ENCODE data around the gene ECE1.
A peak's percentile ranks its signal among the peaks of the same experiment; 100 is the strongest.

Gene ECE1

DNA sequence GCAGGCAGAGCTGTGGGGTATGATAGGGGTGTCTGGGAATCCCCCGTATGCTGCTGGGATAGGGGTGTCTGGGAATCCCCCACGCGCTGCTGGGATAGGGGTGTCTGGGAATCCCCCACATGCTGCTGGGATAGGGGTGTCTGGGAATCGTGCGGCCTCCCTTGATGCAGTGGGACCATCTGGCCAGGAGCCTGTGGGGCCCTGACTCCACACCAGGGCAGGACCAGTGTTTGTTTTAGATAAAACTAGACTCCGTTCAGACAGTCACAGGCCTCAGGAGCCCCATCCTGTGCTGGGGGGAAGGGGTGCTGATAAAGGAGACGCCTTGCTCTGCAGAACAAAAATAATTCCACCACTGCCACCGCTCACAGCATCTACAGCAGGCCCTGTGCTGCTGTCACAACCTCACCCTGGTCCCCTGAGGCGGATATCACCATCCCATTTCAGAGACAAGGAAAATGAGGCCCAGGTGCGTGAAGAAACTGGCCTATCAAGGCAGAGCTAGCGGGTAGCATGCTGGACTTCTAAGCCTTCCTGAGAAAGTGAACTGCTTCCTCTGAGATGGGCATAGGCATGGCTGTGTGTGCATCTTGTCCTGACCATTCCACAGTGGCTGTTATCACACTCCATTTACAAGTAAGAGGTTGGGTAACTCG is 24.0 kb downstream of the ECE1 start:
- no peak for DNase-seq

- DNase-seq = no peak
Measured at GRCh38 chr1:21265644-21266043, 24.6 kb downstream of the ECE1 start.

DNA sequence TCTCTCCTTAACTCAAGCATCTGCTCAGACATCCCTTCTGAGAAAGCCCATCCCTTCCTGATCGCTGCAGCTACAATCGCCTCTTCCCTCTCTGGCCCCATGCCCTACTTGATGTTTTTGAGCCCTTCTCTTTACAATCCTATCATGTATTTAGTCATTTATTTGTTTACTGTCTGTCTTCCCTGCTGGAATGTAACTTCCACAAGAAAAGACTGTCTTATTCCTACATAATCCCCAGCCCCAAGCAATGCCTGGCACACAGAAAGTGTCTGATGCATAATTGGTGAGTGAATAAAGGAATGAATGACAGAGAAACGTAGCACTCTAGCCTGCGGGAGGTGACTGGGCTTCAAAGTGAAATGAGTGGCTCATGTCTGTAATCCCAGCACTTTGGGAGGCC is 25.4 kb downstream of the ECE1 start:
- DNase-seq = no peak

- DNase-seq = no peak
Measured at GRCh38 chr1:21263653-21264225, 26.5 kb downstream of the ECE1 start.

DNA sequence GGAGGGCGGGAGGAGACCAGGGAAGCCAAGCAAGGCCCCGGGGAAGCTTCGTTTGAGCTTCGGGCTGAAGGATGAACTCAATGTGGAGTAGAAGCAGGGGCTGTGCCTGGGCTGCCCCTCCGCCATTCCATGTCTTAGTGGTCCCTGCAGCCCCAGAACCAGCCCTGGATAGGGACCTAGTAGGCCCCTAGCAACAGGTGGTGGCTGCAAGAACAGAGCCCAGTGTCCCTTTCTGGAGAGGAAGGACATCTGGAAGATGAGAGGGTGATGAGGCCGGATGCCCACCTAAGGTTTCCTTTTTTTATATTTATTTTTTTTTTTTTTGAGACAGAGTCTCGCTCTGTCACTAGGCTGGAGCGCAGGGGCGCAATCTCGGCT is 27.2 kb downstream of the ECE1 start:
- no peak for DNase-seq

DNA sequence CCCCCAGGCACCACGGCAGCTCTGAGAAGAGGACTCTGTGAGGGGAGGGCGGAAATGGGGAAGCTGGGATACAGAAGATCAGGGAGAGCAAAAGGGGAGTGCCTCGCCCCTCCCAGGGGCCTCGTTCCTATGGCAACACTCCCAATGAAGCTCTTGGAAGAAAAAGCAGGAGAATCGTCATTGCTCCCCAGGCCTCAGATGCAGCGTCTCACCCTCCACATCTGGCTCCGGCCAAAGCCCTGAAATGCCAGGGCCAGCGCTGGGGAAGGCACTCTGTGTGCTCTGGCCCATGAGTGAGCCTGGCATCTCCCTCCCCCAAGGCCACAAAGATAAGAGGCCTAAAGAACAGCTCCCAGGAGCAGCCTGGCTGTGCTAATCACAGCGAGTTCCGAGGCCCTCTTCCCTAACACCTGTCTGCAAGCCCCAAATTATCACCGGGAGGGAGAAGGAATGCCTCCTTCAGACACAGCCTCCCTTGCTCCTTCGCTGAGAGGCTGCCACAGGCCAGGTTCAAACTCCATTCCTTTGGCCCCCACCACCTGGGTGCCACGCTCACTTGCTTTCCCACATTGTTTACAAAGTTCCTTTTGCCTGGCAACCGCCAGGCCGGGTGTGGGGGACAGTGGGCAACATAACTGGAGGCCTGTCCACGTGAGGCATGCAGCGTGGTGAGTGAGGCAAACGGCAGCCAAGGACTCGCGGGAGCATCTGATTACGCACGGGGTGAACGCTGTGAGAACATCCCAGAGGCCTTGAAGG is 27.8 kb downstream of the ECE1 start:
- DNase-seq = no peak

- DNase-seq = no peak
Measured at GRCh38 chr1:21261551-21262292, 28.5 kb downstream of the ECE1 start.

DNA sequence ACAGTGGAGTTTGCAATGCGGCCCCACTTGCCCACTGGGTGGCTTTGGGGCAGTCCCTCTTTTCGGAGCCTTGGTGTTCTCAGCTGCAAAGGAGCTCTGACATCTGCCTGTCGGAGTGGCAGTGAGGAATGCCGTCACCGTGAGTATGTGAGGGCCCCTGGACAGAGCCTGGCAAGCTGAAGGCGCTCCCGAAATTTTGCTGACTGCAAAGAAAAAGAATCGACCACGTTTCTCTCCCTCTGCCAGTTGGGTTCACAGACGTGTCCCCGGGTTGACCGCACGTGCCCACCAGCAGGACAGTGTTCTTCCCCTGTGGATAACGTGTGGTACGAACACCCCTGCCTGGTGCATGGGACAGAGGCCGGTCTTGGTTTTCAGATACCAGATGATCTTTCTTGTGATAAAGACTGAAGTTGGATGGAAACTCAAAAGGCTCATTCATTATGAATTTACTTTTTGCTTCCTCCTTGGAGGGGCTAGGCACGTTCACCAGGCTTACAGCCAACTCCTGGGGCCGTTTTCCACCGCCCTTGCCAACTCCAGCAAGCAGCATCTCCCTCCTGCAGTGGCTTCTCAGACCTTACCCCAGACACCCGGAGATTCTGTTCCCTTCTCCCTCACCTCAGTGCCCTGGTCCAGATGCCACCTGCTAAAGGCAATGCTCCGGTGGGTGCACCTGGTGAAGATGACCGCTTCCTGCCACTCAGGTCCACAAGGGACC is 29.7 kb downstream of the ECE1 start:
- DNase-seq = no peak

GRCh38 chr1:21259316-21260076 is 30.8 kb downstream of the ECE1 start:
- no peak for DNase-seq

- DNase-seq = no peak
Measured at GRCh38 chr1:21258331-21259134, 31.7 kb downstream of the ECE1 start.

DNA sequence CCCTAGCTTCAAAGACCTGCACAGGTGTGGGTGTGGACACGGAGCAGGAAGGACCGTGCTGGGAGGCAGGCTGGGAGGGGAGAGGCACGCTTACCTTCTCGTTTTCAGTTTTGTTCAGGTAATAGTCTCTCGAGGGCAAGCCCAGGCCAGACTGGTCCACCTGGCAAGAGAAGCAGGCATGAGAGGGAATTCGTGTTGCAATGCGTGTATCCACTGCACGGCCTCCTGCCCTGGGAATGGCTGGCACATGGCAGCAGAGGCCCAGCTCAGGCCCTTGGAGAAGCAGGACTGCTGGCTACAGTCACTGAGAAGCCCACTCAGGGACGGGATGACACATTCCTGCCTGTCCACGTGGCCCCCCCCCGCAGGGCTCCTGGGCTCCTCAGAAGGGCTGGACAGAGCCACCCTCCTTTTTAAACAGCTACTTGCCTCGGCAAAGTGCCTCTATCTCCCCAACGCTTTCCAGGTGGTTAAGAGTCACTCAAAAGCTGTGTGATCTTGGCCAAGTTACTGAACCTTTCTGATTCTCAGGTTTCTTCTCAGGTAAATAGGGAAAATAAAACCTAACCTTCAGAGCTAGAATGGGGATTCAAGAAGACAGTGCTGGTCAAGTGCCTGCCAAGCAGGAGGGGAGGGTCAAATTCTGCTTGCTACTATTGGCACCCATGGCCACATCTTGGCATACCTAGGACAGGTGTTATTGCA is 32.7 kb downstream of the ECE1 start:
- DNase-seq = no peak

DNA sequence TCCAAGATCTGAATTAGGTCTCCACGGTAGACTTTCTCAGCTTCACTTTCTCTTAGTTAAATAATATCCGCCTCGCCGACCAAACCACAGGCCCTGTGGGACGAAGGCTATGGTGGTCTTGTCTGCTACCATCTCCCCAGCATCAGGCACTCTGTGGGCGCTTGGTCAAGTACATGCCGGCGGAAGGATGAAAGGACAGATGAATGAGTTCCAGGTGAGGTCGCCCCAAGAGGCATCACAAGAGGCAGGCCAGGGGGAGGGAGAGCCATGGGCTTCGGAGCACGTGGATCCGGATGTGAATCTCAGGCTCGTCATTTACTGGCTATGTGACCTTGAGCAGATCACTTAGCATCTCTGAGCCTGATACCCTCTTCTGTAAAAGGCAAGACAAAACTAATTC is 33.5 kb downstream of the ECE1 start:
- no peak for DNase-seq

GRCh38 chr1:21255943-21256320 is 34.3 kb downstream of the ECE1 start:
- DNase-seq = no peak

DNA sequence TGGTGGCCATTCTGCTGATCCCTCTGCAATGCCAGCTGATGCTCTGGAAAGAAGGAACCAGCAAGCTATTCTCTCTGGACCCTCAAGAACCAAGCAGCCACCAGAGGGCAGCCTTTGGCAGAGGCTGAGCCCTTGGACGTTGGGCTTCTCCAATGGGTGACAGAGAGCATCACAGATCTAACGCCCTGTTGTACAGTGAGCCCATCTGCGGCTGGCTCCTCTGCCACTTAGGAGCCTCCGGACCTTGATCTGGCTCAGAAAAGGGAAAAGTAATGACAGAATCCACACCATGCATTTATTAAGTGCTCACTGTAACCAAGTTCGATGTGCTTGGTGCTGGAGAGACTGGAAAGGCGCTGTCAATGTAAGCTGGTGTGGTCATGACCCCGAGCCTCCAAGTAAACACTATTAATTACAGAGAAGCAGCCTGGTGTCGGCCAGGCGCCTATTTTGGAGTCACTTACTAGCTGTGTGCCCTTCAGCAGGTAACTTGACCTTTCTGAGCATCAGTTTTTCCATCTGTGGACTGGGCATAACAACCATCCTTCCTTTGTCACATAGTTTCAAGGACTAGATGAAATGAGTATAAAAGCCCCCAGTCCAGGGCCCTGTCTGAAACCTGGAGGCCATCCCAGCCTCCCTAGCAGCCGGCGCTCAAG is 34.9 kb downstream of the ECE1 start:
- peak; percentile 84 for DNase-seq

- DNase-seq = no peak
Measured at GRCh38 chr1:21254335-21254951, 35.8 kb downstream of the ECE1 start.

DNA sequence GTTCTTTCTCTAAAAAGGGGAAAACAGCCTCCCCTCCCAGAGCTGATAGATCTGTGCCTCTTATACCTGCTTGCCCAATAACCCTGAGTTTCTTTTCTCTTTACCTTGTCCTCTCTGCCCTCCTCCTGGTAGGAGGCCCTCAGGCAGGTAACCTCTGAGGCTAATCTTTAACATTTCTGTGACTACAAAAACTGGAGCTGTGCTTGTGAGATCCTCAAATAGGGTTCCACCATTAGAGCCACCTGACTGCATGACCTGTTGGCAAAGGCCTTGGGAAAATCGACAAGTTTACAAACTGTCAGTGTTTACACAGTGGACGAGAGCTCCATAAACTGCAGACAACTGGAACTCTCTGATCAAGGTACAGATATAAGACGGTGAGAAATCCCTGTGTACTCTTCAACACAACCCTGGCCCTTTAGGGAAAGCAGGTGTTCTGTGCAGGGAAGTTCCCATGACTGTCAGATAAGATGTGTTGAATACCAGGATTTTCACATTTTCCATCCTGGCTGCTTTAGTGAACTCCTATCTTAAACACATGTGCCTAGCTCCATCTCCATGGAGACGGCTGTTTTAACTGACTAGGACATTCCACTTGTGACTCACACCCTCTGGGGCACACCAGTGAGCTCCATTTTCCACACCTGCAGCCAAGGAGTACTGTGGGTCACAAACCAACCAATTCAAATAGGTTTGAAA is 38.3 kb downstream of the ECE1 start:
- DNase-seq = peak; percentile 9

GRCh38 chr1:21249940-21250493 is 40.2 kb downstream of the ECE1 start:
- no peak for DNase-seq

DNA sequence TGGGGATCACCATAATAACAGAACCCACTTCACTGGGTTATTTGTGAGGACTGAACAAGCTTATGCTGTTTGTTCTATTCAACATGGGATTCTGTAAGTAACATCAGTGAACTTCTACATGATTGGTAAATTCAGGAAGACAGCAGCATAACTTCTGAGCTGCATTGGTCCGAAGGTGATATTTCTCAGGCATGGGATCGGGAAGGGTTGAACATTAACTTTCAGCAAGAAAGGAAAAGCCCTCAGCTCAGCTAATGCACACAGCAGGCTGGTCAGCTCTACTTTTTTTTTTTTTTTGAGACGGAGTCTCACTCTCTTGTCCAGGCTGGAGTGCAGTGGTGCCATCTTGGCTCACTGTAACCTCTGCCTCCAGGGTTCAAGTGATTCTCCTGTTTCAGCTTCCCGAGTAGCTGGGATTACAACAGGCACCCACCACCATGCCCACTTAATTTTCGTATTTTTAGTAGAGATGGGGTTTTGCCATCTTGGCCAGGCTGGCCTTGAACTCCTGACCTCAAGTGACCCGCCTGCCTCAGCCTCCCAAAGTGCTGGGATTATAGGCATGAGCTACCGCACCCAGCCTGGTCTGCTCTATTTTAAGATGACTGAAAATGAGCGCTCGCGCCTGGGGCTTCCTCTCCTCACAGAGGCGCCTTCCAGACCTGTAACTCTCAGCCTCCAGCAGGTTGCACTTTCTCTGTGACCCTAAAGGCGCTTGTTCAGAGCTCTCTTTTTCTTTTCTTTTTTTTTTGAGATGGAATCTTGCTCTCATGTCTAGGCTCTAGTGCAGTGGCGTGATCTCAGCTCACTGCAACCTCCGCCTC is 42.2 kb downstream of the ECE1 start:
- no peak for DNase-seq

Data from activated T-cell treated with anti-CD3 and anti-CD28 coated beads for 4 hours (primary cell).